Sigmoid colon (tissue), 7 donors: Measurements from ENCODE around the gene TMEM145. TPM values are rescaled to one million over a fixed set of nuclear protein-coding genes. Genes with fewer than 3 reads are reported as not detected.

Experiments
- DNase-seq: peaks from one replicate; pipeline ENCODE4 v3.0.0-alpha.2; 2019
- H3K27ac ChIP-seq, 4 donors: fragments of 200-600 bp; sonication (generic); one replicate each; pipeline ENCODE4 v1.5.1; 2016 to 2019; ENCODE audit warnings: mild to moderate bottlenecking in 1 of 4
- H3K27me3 ChIP-seq, 3 donors: fragments of 200-600 bp; sonication (generic); one replicate each; pipeline ENCODE4 v1.5.1; 2019; ENCODE audit warnings: mild to moderate bottlenecking in 1 of 3
- H3K36me3 ChIP-seq, 4 donors: fragments of 200-600 bp; sonication (generic); one replicate each; pipeline ENCODE4 v1.5.1; 2016 to 2019
- H3K4me1 ChIP-seq, 4 donors: fragments of 200-600 bp; sonication (generic); one replicate each; pipeline ENCODE4 v1.5.1; 2017 to 2019
- H3K4me3 ChIP-seq, 4 donors: fragments of 200-600 bp; sonication (generic); one replicate each; pipeline ENCODE4 v1.5.1; 2017 to 2019; ENCODE audit warnings: mild to moderate bottlenecking in 2 of 4, moderate library complexity in 1 of 4
- H3K9me3 ChIP-seq, 4 donors: fragments of 200-600 bp in 3 of 4; sonication (generic) in 3 of 4; one replicate each; pipeline versions ENCODE4 v1.5.1 to v1.6.1; 2013 to 2019
- CTCF ChIP-seq, 4 experiments: fragments of 450-650 bp in 3 of 4; fragments of 200-600 bp in 1 of 4; IDR thresholded peaks; one replicate each; pipeline ENCODE4 v1.5.1; 2016 to 2019; ENCODE audit warnings: antibody characterized with exemption in 4 of 4, mild to moderate bottlenecking in 3 of 4, moderate library complexity in 2 of 4
- EP300 ChIP-seq, 4 donors: sonication (generic); formaldehyde crosslinking; IDR thresholded peaks; one replicate each; pipeline ENCODE4 v1.6.1; 2017; ENCODE audit warnings: antibody characterized with exemption in 4 of 4
- POLR2A ChIP-seq, 2 donors: fragments of 450-650 bp; IDR thresholded peaks; one replicate each; pipeline ENCODE4 v1.6.1; 2016; ENCODE audit warnings: antibody characterized with exemption in 2 of 2, mild to moderate bottlenecking in 2 of 2, moderate library complexity in 2 of 2
- POLR2AphosphoS5 ChIP-seq, 4 donors: sonication (generic); formaldehyde crosslinking; IDR thresholded peaks; one replicate each; pipeline ENCODE4 v1.6.1; 2017; ENCODE audit warnings: antibody characterized with exemption in 4 of 4
- WGBS, 2 donors: extraction: QIAGEN DNeasy Blood & Tissue Kit; methylation state at CpG; one replicate each; pipeline ENCODE4 v1.1.7; 2013; 5-methylcytosine and 5-hydroxymethylcytosine counted together
- intact Hi-C: fragments of 100-400 bp; cut with DNase I; formaldehyde crosslinking; loops from one replicate; pipeline ENCODE4 v1.15.1; 2023
- polyA plus RNA-seq, 3 donors: library from polyadenylated mRNA; stranded (reverse); fragments of 200-250 nt; gene quantifications; one replicate each; pipeline ENCODE4 v1.2.3, GENCODE V29; 2013
- total RNA-seq, 4 donors: library from RNA; depleted of rRNA; stranded (reverse); fragments of >200 nt; gene quantifications; one replicate each; pipeline ENCODE4 v1.1.0, GENCODE V29; 2016
- donor health status: healthy with polysubstance abuse.
- donor health status: Bipolar disorder and iron deficiency.
- donor health status: healthy.

Gene TMEM145
- total and polyA plus RNA-seq, 7 donors, result 0.54 to 4.4 (median 0.65) TPM; not detected in 3

DNA sequence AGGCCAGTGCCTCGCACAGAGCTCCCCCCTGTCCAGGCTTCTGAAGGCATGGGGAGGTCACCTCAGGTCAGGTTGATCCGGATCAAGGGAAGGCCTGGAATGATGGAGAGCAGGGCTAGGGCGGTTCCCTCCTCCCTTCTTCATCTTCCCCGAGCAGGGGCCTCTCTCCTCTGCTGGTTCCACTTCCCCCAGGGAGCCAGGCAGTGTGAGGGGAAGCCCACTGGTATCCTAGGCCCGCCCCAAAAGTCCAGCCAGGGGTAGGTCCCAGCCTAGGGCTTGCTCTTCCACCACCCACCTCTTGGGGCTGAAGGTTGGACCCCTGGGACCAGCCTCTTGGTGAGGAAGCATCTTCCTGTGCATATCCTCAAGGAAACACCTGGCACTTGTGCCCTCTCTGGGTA, 27.6 kb upstream of the TMEM145 start:
- peak; percentile 69 for DNase-seq
- Histone ChIP-seq H3K4me1 (peaks cover 0 to 54% (median 50%) of the 10 kb centered on the region in 4 donors), H3K27me3 (no peaks in the 10 kb centered on the region), H3K9me3 (no peaks in the 10 kb centered on the region), H3K4me3 (peak overlapping the region; percentile 57 to 76 (median 70)), H3K27ac (peak overlapping the region; percentile 84 to 94 (median 92)), H3K36me3 (peaks cover 10 to 39% (median 35%) of the 10 kb centered on the region in 4 donors)
- TF ChIP-seq EP300 (IDR thresholded peaks at IDR 0.05) (no peak), POLR2A (IDR thresholded peaks at IDR 0.05) (no peak), CTCF (IDR thresholded peaks at IDR 0.05) (no peak), POLR2AphosphoS5 (IDR thresholded peaks at IDR 0.05) (no peak)
- 44 to 68% methylated on average over 5 of the region's 5 CpGs for WGBS, 2 donors
- intact Hi-C loops, result loop anchor here (2.0 kb wide), 1 partner anchor 65 kb away; the partner anchor contains the start of gene ZNF526

DNA sequence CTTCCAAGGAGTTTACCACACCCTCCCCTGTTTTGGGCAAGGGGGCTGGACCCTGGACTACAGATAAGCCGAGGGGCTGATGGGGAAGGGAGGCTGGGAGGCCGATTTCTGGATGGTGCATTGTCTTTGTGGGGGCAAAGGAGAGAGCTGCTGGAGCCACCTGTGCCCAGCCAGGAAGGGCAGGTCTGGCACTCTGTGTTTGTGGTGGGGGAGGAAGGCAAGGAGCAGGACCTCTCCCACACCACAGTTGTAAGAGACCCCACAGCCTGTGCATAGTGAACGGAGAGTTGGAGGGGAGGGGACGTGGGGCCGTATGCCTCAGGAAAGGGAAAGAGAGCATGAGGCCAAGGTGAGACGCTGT, 27.1 kb upstream of the TMEM145 start:
- DNase-seq, result peak; percentile 65
- intact Hi-C loops, result loop anchor here (2.0 kb wide), 1 partner anchor 65 kb away; the partner anchor contains the start of gene ZNF526
- H3K36me3 ChIP-seq, result peaks cover 10 to 43% (median 39%) of the 10 kb centered on the region in 4 donors
- WGBS, 2 donors, result 47 to 83% methylated on average over 6 of the region's 6 CpGs
- no peak for TF ChIP-seq EP300 (IDR thresholded peaks at IDR 0.05)
- H3K9me3 ChIP-seq, result no peaks in the 10 kb centered on the region
- no peaks in the 10 kb centered on the region for H3K27me3 ChIP-seq
- H3K4me3 ChIP-seq, result peak overlapping the region in 2 of 4 donors; percentile 12 to 74
- H3K27ac ChIP-seq, result peak overlapping the region; percentile 84 to 94 (median 92)
- H3K4me1 ChIP-seq, result peaks cover 0 to 51% (median 49%) of the 10 kb centered on the region in 4 donors

- Histone ChIP-seq H3K4me3 (peak overlapping the region in 2 of 4 donors; percentile 12 to 74), H3K4me1 (peaks cover 0 to 45% (median 43%) of the 10 kb centered on the region in 4 donors), H3K27ac (peak overlapping the region; percentile 84 to 94 (median 92)), H3K9me3 (no peaks in the 10 kb centered on the region), H3K27me3 (no peaks in the 10 kb centered on the region), H3K36me3 (peaks cover 10 to 48% (median 40%) of the 10 kb centered on the region in 4 donors)
- peak; percentile 80 for DNase-seq
- intact Hi-C loops, result no loop called here
- no peak for TF ChIP-seq CTCF (IDR thresholded peaks at IDR 0.05)
- peak in 1 of 4 donors; percentile 37 for TF ChIP-seq POLR2AphosphoS5 (IDR thresholded peaks at IDR 0.05)
- 53 to 70% methylated on average over 13 of the region's 13 CpGs for WGBS, 2 donors
Observed at GRCh38 chr19:42286349-42287016, 26.6 kb upstream of the TMEM145 start.

DNA sequence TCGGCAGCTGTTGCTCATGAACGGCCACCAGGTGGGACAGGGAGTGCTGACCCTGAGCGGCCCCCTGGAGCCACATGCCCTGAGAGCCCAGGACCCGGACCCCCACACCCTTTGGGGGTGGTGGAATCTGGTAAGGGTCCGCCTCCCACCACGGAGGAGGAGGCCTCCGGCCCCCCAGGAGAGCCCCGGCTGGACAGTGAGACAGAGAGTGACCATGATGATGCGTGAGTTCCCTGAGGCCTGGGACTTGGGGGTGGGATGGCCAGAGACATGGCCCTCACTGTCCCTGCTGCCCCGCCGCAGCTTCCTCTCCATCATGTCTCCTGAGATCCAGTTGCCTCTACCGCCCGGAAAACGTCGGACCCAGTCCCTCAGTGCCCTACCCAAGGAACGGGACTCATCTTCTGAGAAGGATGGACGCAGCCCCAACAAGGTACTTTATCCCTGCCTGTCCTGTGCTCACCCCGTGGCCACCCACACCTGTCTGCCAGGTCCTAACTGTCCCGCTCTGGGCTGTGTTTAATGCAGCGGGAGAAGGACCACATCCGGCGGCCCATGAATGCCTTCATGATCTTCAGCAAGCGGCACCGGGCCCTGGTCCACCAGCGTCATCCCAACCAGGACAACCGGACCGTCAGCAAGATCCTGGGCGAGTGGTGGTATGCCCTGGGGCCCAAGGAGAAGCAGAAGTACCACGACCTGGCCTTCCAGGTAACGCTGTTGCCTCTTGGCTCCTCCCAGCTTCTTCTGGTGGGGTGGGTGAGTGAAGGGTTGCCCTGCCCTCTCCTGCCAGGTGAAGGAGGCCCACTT, 25.9 kb upstream of the TMEM145 start:
- no peak overlapping the region for H3K4me3 ChIP-seq
- TF ChIP-seq POLR2AphosphoS5 (IDR thresholded peaks at IDR 0.05), result no peak
- TF ChIP-seq CTCF (IDR thresholded peaks at IDR 0.05), result no peak
- TF ChIP-seq EP300 (IDR thresholded peaks at IDR 0.05), result no peak
- no peak for TF ChIP-seq POLR2A (IDR thresholded peaks at IDR 0.05)
- peak; percentile 68 for DNase-seq

GRCh38 chr19:42287827-42288107, 25.3 kb upstream of the TMEM145 start:
- no peak overlapping the region for H3K27ac ChIP-seq
- no peak for TF ChIP-seq EP300 (IDR thresholded peaks at IDR 0.05)
- no peak for TF ChIP-seq POLR2A (IDR thresholded peaks at IDR 0.05)
- TF ChIP-seq POLR2AphosphoS5 (IDR thresholded peaks at IDR 0.05), result no peak
- no peak for TF ChIP-seq CTCF (IDR thresholded peaks at IDR 0.05)
- H3K4me1 ChIP-seq, result peaks cover 0 to 33% (median 31%) of the 10 kb centered on the region in 4 donors
- intact Hi-C loops, result no loop called here
- no peaks in the 10 kb centered on the region for H3K9me3 ChIP-seq
- no peak overlapping the region for H3K4me3 ChIP-seq
- DNase-seq, result no peak
- no peaks in the 10 kb centered on the region for H3K27me3 ChIP-seq
- H3K36me3 ChIP-seq, result peaks cover 10 to 61% (median 52%) of the 10 kb centered on the region in 4 donors
- 95% methylated on average over 10 of the region's 10 CpGs for WGBS, 2 donors

More for the DNA sequence above, 25.9 kb upstream of the TMEM145 start:
- Histone ChIP-seq H3K4me1 (peaks cover 0 to 38% (median 36%) of the 10 kb centered on the region in 4 donors), H3K27ac (peak overlapping the region; percentile 84 to 94 (median 92)), H3K27me3 (no peaks in the 10 kb centered on the region), H3K36me3 (peaks cover 10 to 56% (median 46%) of the 10 kb centered on the region in 4 donors), H3K9me3 (no peaks in the 10 kb centered on the region)
- intact Hi-C loops, result no loop called here
- whole genome bisulfite sequencing, 2 donors, result 93 to 95% methylated on average over 30 of the region's 30 CpGs
